HepG2 (cell line): ENCODE results near the gene SPSB1. TPM values are rescaled to one million over a fixed set of nuclear protein-coding genes. Genes with fewer than 3 reads are reported as not detected.

ENCODE experiments used
- ATAC-seq: fragments of 200-7000 bp; cut with Tn5 transposase; 3 replicates; pipeline ENCODE4 v1.9.1; 2020; ENCODE audit warnings: mild to moderate bottlenecking, moderate library complexity
- BruUV-seq: library from RNA; stranded (reverse); fragments of 400-500 nt; replicated peaks from 2 replicates; lab custom pipeline; 2021; lab: Mats Ljungman, UMichigan
- CTCF ChIA-PET: fragments of 300-600 bp; formaldehyde crosslinking; extraction: SDS; loops from one replicate; lab custom pipeline; 2021; ENCODE audit warnings: low total read pairs, inconsistent platforms, low intra/inter-chr PET ratio; lab: Yijun Ruan, JAX
- POLR2A ChIA-PET: fragments of 350-600 bp; sonication (Branson Sonifier 250); formaldehyde crosslinking; loops from one replicate; lab custom pipeline; 2020; ENCODE audit warnings: antibody characterized with exemption, inconsistent platforms; lab: Yijun Ruan, JAX
- DNase-seq: peaks from one replicate; pipeline ENCODE4 v3.0.0-alpha.2; 2015; ENCODE audit warnings: low spot score
- FAIRE-seq: peaks from 3 replicates; lab custom pipeline; 2011; peaks lifted over from hg19 to GRCh38; lab: Jason Lieb, UNC
- H2AFZ ChIP-seq: one replicate; pipeline ENCODE4 v1.6.1; 2011; ENCODE audit warnings: low read length, inconsistent platforms
- H3K27ac ChIP-seq: fragments of 300-600 bp; 3 replicates; pipeline ENCODE4 v1.8.0; 2011; ENCODE audit warnings: mixed run types, mild to moderate bottlenecking, mixed read lengths, low read length, inconsistent platforms; ENCODE audit not compliant: insufficient read depth; ENCODE audit errors: extremely low read length
- H3K27me3 ChIP-seq, 2 experiments: fragments of 200-600 bp in 1 of 2; 2 replicates in 1 of 2; 3 replicates in 1 of 2; pipeline versions ENCODE4 v1.6.0 to v1.8.0; 2011; ENCODE audit warnings: low read length in 2 of 2, mild to moderate bottlenecking in 2 of 2, moderate library complexity in 2 of 2, inconsistent platforms in 1 of 2; ENCODE audit not compliant: insufficient read depth in 2 of 2, control insufficient read depth in 1 of 2
- H3K36me3 ChIP-seq, 2 experiments: fragments of 200-600 bp in 1 of 2; replicated peaks in 1 of 2; 2 replicates in 1 of 2; 3 replicates in 1 of 2; pipeline versions ENCODE4 v1.5.1 to v1.8.0; 2011; ENCODE audit warnings: low read length in 2 of 2, inconsistent platforms in 1 of 2; ENCODE audit not compliant: insufficient read depth in 2 of 2, control insufficient read depth in 1 of 2
- H3K4me1 ChIP-seq: 2 replicates; pipeline ENCODE4 v1.5.1; 2012; ENCODE audit warnings: low read length, inconsistent platforms; ENCODE audit not compliant: insufficient read depth
- H3K4me2 ChIP-seq: 2 replicates; pipeline ENCODE4 v1.6.0; 2011; ENCODE audit warnings: low read depth, low read length, inconsistent platforms
- H3K4me3 ChIP-seq, 3 experiments: fragments of 200-600 bp in 1 of 3; sonication (generic), shearing (Covaris generic) in 1 of 3; replicated peaks in 1 of 3; 2 replicates each; pipeline ENCODE4 v1.5.1; 2011 to 2016; ENCODE audit warnings: low read length in 3 of 3, inconsistent platforms in 2 of 3, low read depth in 2 of 3, mild to moderate bottlenecking in 2 of 3, control low read depth in 1 of 3, mixed read lengths in 1 of 3; ENCODE audit not compliant: insufficient read depth in 1 of 3
- H3K79me2 ChIP-seq: one replicate; pipeline ENCODE4 v1.6.1; 2011; ENCODE audit warnings: low read length, inconsistent platforms; ENCODE audit not compliant: insufficient read depth
- H3K9ac ChIP-seq: 2 replicates; pipeline ENCODE4 v1.6.0; 2011; ENCODE audit warnings: mild to moderate bottlenecking, low read depth, low read length, inconsistent platforms; ENCODE audit not compliant: insufficient read depth
- H3K9me3 ChIP-seq: 2 replicates; pipeline ENCODE4 v1.5.1; 2012; ENCODE audit warnings: mild to moderate bottlenecking, low read length
- H4K20me1 ChIP-seq: 2 replicates; pipeline ENCODE4 v1.6.0; 2011; ENCODE audit warnings: inconsistent platforms, mild to moderate bottlenecking, low read length, moderate library complexity; ENCODE audit not compliant: insufficient read depth
- DMAP1 ChIP-seq: IDR thresholded peaks from 2 replicates; pipeline ENCODE4 v1.6.1; 2016
- DNMT3B ChIP-seq: conservative IDR thresholded peaks from 2 replicates; pipeline ENCODE4 v1.6.1; 2016; ENCODE audit warnings: missing biosample characterization, control low read depth
- RBFOX2 ChIP-seq: fragments of 200-400 bp; formaldehyde crosslinking; IDR thresholded peaks from 2 replicates; pipeline ENCODE4 v1.6.1; 2017; ENCODE audit warnings: low read depth, mild to moderate bottlenecking, low read length
- TAF1 ChIP-seq: sonication (generic); formaldehyde crosslinking; IDR thresholded peaks from 2 replicates; pipeline ENCODE4 v1.4.0; 2020; ENCODE audit warnings: missing genetic modification reagents
- TRIM24 ChIP-seq: sonication (generic); formaldehyde crosslinking; IDR thresholded peaks from 2 replicates; pipeline ENCODE4 v1.8.0; 2022; ENCODE audit warnings: mild to moderate bottlenecking, missing genetic modification reagents
- ZNF777 ChIP-seq: sonication (generic); formaldehyde crosslinking; IDR thresholded peaks from 2 replicates; pipeline ENCODE4 v1.4.0; 2020; ENCODE audit warnings: missing genetic modification reagents
- WGBS: methylation state at CpG from one replicate; pipeline ENCODE4 v1.1.6; 2017; ENCODE audit warnings: low lambda C conversion rate; 5-methylcytosine and 5-hydroxymethylcytosine counted together
- in situ Hi-C: cut with HindIII; loops from 2 replicates; pipeline ENCODE4 v1.10.0; 2017; ENCODE audit warnings: low pct_unique_long_range_greater_than_20kb; ENCODE audit not compliant: extremely low pct_ligation_motif_present
- intact Hi-C: fragments of 100-400 bp; cut with micrococcal nuclease; formaldehyde crosslinking; loops from one replicate; pipeline ENCODE4 v1.10.0; 2022; ENCODE audit not compliant: unreplicated experiment
- polyA plus RNA-seq, 8 experiments: library from polyadenylated mRNA; depleted of rRNA in 3 of 8; stranded (reverse) in 7 of 8; unstranded in 1 of 8; fragments of >200 nt; fragmentation: Illumina TruSeq in 4 of 8; extraction: Trizol in 4 of 8; gene quantifications; 2 replicates each; pipeline versions ENCODE4 v1.2.1 to v1.2.3, GENCODE V29; 2011 to 2016; ENCODE audit warnings: low read depth in 4 of 8, missing spikeins in 1 of 8, mixed read lengths in 1 of 8; ENCODE audit not compliant: insufficient read depth in 1 of 8
- total RNA-seq, 5 experiments: library from RNA; depleted of rRNA; stranded (reverse); fragments of >200 nt; fragmentation: Illumina TruSeq; extraction: Trizol; gene quantifications; 2 replicates each; pipeline ENCODE4 v1.2.3, GENCODE V29; 2016; ENCODE audit warnings: low read depth in 1 of 5
- TF ChIP-seq, protein P1 (sequence below): sonication (generic); formaldehyde crosslinking; IDR thresholded peaks from 2 replicates; pipeline ENCODE4 v1.9.0; 2021; ENCODE audit warnings: missing genetic modification reagents, mild to moderate bottlenecking, borderline replicate concordance

Gene SPSB1
- total and polyA plus RNA-seq, 2 of the 13 experiments (the other 11 are each of a cell fraction or from before 2014, with no cell fraction given) = 5.0 to 8.0 TPM

DNA sequence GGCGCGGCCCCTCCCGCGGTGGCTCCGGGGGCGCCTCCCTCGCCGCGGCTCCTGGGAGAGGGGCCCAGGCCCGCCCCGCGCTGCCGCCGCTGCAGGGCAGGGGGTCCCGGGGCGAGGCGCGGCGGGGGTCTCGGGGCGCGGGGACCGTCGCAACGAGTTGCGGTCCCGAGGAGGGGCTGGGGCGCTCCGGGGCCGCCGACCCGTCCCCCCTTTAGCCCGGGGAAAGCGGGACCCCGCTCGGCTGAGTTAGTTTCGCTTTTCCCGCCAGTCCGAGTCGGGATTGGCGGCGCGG, 493 bp downstream of the SPSB1 start:
- TF ChIP-seq DMAP1 (CRISPR knock-in tag) = 0 out of 2 replicates have a peak, but pooled peaks have one; percentile 0
- TF ChIP-seq RBFOX2 = 0 out of 2 replicates have a peak, but pooled peaks have one; percentile 8
- 0 out of 2 replicates have a peak, but pooled peaks have one; percentile 6 for TF ChIP-seq TAF1
- no peak for TF ChIP-seq TRIM24 (CRISPR knock-in tag)
- TF ChIP-seq ZNF777 (CRISPR knock-in tag) = peak; percentile 87
- TF ChIP-seq DNMT3B = 0 out of 2 replicates have a peak, but pooled peaks have one; percentile 5
- TF ChIP-seq, protein P1, sequence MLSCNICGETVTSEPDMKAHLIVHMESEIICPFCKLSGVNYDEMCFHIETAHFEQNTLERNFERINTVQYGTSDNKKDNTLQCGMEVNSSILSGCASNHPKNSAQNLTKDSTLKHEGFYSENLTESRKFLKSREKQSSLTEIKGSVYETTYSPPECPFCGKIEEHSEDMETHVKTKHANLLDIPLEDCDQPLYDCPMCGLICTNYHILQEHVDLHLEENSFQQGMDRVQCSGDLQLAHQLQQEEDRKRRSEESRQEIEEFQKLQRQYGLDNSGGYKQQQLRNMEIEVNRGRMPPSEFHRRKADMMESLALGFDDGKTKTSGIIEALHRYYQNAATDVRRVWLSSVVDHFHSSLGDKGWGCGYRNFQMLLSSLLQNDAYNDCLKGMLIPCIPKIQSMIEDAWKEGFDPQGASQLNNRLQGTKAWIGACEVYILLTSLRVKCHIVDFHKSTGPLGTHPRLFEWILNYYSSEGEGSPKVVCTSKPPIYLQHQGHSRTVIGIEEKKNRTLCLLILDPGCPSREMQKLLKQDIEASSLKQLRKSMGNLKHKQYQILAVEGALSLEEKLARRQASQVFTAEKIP (CRISPR knock-in tag) = no peak
- POLR2A ChIA-PET = no interaction called here
- CTCF ChIA-PET = no interaction called here
- intact Hi-C loops (no loop called here), in situ Hi-C loops (no loop called here)
- ATAC-seq (no peak), DNase-seq (no peak), FAIRE-seq (no peak)
- Histone ChIP-seq H2AFZ (no peak overlapping the region), H3K36me3 (no peaks in the 10 kb centered on the region), H3K4me1 (peaks cover 69% of the 10 kb centered on the region), H3K27ac (peak overlapping the region; percentile 3), H3K4me2 (peak overlapping the region; percentile 93), H3K27me3 (no peaks in the 10 kb centered on the region), H3K9me3 (peaks cover 14% of the 10 kb centered on the region), H3K79me2 (peaks cover 24% of the 10 kb centered on the region), H3K9ac (peak overlapping the region; percentile 72), H3K4me3 (peak overlapping the region; percentile 53 to 83 (median 76)), H4K20me1 (peaks cover 4% of the 10 kb centered on the region; the same call in 1 of the 2 replicates)
- BruUV-seq = no TSS peak
- WGBS = no CpG with 5 or more reads among the region's 43 CpGs
